ENCODE data around the gene SDC4.

GRCh38 chr20:45336530-45337366, 11.5 kb downstream of the SDC4 start:
- TF ChIP-seq CTCF (IDR thresholded peaks at IDR 0.05) (no peak), POLR2A (IDR thresholded peaks at IDR 0.05) (no peak)

Data from uterus (tissue), 2 donors.